HG03469 (cell line): Measurements from ENCODE around the gene DYNLT4.
"Not testable (repeated sequence)": the region's sequence is repeated elsewhere in the genome, so short reads cannot be mapped to it uniquely, and the experiment has no call there.

Experiments used
- ATAC-seq: cut with Tn5 transposase; IDR thresholded peaks from one replicate; pipeline ENCODE4 v1.9.1; 2021; ENCODE audit warnings: mild to moderate bottlenecking, moderate library complexity, moderate number of reproducible peaks; ENCODE audit not compliant: unreplicated experiment

Gene DYNLT4, protein sequence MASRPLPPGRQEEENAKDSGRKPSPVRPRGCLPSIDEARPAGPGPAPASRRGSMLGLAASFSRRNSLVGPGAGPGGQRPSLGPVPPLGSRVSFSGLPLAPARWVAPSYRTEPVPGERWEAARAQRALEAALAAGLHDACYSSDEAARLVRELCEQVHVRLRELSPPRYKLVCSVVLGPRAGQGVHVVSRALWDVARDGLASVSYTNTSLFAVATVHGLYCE

GRCh38 chr1:44806704-44807363, at the start of gene DYNLT4:
DYNLT4 (minus strand) TSS chr1:44807351; CDS start chr1:44806668, 683 bp downstream.
- ATAC-seq: no peak

DNA sequence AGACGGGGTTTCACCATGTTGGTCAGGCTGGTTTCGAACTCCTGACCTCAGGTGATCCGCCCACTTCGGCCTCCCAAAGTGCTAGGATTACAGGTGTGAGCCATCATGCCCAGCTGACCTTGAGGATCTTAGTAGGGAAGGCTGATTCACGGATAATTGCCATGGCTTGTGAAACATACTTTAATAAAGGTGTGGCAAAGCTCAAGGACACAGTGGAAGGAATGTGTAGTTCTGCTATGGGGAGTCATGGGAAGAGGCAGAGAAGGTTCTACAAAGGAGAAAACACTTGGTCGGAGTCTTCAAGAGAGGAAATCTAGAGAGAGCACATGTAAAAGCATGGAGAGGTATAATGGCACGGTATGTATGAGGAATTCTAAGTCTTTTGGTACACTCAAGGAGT, 48.6 kb upstream of the DYNLT4 start:
- ATAC-seq: no peak

DNA sequence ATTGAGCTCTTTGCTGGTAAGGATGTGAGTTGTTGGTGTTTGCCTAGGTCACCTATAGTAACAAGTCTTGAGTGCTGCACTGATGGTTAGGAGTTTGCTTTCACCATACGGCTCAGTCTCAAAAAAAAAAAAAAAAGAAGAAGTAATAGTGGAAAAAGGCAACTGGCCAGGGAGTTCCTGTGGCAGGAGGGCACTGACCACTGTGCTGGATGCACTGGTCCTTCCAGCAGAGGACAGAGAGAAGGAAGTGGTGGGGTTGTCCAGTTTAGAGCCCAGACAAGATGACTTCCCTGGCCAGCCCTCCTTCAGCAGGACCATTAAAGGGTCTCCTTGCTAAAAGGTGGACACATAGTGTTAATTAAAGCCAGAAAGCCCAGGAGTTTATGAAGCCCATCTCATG, 47.8 kb upstream of the DYNLT4 start:
- no peak for ATAC-seq

- no peak for ATAC-seq
Observed at GRCh38 chr1:44853201-44853600, 46.0 kb upstream of the DYNLT4 start.

DNA sequence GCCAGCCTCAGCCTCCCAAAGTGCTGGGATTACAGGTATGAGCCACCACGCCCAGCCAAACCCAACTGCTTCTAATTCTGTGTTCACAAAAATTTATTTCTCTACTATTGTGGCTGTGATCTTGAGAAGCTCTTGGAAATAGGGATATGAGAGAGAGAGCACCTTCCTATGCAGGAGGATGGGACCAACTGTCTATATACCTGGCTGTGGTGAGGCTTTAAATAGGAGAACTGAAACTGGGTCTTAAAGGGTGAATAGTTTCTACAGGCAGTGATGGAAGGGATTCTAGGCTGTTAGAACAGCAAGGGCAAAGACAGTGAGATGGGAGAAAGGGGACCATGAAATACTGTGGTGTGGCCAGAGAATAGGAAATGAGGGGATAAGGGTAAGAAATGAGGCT, 44.2 kb upstream of the DYNLT4 start:
- ATAC-seq: no peak

DNA sequence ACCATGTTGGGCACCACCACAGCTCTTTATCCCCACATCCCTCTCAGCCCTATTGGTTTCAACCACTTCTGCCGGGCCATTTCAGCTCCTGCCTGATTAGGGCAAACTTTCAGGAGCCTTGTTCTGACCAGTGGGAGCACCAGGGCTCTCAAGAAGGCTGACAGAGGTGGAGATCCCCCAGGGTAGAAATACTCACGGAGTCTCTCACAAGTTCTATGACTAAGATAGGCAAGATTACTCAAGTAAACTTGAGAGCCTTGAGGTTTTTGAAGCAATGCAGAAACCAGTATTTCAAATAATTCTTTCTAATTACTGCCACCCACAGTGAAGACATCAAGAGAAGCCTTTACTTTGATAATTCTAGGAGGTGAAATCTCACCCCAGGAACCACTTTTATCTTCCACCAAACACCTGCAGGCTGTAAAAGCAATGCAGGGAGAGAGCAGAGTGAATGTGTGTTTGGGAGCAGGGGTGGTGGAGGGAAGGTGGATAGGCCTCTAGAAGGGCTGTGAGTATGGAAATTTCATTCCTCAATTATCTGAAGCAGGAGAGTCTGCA, 42.5 kb upstream of the DYNLT4 start:
- ATAC-seq: no peak

- ATAC-seq: no peak
Observed at GRCh38 chr1:44848456-44849181, 41.5 kb upstream of the DYNLT4 start.

GRCh38 chr1:44847845-44848244, 40.7 kb upstream of the DYNLT4 start:
- ATAC-seq: no peak

DNA sequence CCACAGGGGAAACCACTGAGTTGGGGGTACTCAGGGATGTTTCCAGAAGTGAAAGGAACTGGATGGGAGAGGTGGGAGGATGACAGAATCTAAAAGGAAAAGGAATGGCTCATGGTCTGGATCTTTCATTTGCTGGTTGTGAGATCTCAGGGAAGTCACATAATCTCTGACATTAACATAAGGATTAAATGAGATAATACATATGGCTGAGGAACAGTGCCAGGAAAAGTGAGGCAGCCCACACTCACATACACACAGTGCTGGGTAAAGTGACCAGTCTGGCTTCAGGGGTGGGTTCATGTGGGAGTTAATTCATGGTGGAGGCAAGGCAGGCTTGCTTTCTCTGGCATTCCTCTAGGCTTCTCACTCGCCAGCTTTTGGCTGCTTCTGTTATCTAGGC, 39.8 kb upstream of the DYNLT4 start:
- no peak for ATAC-seq

GRCh38 chr1:44842862-44843655, 35.9 kb upstream of the DYNLT4 start, which contains the start of gene PTCH2:
PTCH2 (minus strand) TSS chr1:44843253; CDS start chr1:44842932, 321 bp downstream.
- no peak for ATAC-seq

DNA sequence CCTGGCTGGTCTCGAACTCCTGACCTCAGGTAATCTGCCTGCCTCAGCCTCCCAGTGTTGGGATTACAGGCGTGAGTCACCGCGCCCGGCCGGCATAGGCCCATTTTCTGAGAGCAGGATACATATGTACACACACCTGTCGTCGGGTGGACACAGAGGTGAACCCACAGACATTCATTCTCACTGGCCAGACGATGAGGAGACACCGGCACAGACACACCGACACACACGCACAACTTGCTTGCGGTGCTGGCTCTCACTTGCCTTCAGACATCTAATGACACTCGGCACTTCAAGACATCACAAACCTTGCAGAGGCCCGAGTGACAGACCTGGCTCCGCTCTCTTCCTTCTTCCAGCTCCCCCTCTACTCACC, 35.3 kb upstream of the DYNLT4 start:
- ATAC-seq: no peak

DNA sequence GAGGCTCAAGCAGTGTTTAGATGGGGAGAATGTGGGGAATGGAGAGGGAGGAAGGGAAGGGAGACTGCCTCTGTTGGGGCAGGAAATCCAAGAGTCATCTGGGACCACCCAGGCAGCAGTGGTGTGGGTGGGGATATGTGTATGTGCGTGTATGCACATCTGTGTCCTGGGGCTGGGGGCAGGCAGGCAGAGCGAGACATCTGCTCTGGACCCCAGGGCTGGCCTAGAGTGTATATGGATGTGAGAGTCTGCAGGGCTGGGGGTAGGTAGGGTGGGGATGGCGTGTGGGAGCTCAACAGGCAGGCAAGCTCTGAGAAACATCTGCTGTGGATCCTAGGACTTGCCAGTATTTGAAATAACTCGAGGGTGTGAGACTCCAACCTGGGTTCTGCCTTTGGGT, 32.4 kb upstream of the DYNLT4 start:
- ATAC-seq: no peak

DNA sequence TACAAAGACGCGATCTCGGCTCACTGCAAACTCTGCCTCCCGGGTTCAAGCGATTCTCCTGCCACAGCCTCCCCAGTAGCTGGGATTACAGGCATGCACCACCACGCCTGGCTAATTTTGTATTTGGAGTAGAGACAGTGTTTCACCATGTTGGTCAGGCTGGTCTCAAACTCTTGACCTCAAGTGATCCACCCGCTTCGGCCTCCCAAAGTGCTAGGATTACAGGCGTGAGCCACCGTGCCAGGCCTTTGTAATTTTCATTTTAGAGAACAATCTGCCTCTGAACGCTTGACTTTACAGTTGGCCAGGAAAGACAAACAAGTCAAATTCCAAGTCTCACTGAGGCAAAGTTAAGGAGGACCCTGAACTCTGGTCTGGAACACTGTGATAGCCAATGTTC, 31.1 kb upstream of the DYNLT4 start:
- not testable (repeated sequence) for ATAC-seq

GRCh38 chr1:44835738-44836675, 28.9 kb upstream of the DYNLT4 start:
- ATAC-seq: no peak

- ATAC-seq: no peak
Observed at GRCh38 chr1:44834328-44834727, 27.2 kb upstream of the DYNLT4 start.

DNA sequence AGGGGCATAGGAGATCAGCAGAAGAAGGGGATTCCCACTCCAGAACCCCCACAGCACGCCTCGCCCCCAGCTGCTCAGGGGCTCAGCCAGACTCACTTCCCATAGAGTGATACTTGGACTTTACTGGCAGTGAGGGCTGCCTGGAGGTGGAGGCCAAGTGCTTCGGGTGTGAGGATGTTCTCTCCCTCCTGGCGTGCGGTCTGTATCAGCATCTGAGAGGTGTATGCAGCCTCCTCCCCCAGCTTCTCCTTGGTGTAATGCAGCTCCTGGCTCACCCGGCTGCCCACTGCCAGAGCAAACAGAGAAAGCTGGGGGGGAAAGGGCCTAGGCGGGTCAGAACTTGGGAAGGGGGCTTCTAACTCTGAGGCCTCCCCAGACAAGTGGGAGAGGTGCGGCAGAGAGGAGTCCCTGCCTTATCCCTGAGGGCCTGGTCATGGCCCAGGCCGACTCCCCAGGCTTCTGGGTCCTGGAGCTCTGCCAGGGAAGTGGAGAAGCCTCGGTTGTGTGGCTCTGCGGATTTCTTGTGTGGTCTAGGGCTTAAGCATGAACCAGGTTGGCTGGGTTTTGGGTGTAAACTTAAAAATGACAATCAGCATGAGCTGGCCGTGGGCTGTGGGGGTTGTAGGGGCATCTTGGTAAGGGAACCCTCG, 25.0 kb upstream of the DYNLT4 start:
- ATAC-seq: no peak

- ATAC-seq: no peak
Observed at GRCh38 chr1:44831516-44831915, 24.4 kb upstream of the DYNLT4 start.

- no peak for ATAC-seq
Observed at GRCh38 chr1:44830900-44831304, 23.8 kb upstream of the DYNLT4 start.
